ENCODE measurements around the gene SCGB3A2.

The SCGB3A2 gene

DNA sequence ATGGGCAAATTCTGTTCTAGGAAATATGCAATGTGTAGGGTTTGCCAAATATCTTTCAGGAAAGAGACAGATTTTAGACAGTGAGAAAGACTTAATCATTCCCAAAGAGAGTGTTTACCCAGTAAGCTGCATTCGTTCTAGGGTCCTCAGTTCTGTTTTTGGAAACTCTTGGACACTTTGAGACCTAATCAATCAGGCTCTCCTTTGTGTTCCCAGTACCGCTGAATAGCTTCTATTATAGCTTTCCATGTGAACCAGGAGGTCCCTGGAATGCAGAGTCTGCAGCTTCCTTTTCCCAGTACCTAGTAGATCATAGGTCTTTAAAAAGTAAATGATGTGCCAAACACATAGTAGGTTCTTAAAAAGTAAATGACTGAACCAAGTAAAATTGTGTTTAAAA is 35.6 kb upstream of the SCGB3A2 start:
- POLR2A ChIA-PET (ENCODE audit: low non-redundant PET): no interaction called here
- no peak overlapping the region for H3K27ac ChIP-seq
- CTCF ChIA-PET: interaction anchor here (0.6 to 1.6 kb wide), 4 partner anchors 15 to 453 kb away, joined by 3 to 7 read pairs (median 4); no protein-coding TSS in a partner anchor
- TF ChIP-seq, protein P1, sequence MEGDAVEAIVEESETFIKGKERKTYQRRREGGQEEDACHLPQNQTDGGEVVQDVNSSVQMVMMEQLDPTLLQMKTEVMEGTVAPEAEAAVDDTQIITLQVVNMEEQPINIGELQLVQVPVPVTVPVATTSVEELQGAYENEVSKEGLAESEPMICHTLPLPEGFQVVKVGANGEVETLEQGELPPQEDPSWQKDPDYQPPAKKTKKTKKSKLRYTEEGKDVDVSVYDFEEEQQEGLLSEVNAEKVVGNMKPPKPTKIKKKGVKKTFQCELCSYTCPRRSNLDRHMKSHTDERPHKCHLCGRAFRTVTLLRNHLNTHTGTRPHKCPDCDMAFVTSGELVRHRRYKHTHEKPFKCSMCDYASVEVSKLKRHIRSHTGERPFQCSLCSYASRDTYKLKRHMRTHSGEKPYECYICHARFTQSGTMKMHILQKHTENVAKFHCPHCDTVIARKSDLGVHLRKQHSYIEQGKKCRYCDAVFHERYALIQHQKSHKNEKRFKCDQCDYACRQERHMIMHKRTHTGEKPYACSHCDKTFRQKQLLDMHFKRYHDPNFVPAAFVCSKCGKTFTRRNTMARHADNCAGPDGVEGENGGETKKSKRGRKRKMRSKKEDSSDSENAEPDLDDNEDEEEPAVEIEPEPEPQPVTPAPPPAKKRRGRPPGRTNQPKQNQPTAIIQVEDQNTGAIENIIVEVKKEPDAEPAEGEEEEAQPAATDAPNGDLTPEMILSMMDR (conservative IDR thresholded peaks at IDR 0.05; ENCODE audit: low read depth): no peak
- DNase-seq (ENCODE audit: low spot score): no peak

DNA sequence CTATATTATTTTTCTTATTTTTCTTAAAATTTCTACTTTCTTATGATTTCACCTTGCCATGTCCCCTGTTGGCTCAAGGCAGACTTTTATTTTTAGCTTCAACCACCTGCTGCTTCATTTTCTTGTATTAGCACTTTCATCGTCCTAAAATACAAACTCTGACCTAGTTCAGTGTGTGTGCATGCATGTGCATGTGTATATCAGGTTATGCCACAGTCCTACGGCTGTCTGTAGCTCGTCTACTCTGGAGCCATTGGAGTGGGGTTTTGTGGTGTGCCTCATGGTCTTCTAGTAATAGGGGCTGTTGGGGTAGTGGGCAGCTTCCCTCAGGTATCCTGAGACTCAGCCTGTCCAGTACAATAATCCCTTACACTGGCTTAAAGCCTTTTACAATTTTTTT is 33.7 kb upstream of the SCGB3A2 start:
- no peak for DNase-seq (ENCODE audit: low spot score)
- no peak overlapping the region for H3K27ac ChIP-seq
- ChIA-PET CTCF (interaction anchor here (0.5 to 0.8 kb wide), 2 partner anchors 13 to 148 kb away, joined by 3 to 7 read pairs; no protein-coding TSS in a partner anchor), POLR2A (ENCODE audit: low non-redundant PET) (no interaction called here)
- TF ChIP-seq, protein P1 (conservative IDR thresholded peaks at IDR 0.05; ENCODE audit: low read depth): no peak

DNA sequence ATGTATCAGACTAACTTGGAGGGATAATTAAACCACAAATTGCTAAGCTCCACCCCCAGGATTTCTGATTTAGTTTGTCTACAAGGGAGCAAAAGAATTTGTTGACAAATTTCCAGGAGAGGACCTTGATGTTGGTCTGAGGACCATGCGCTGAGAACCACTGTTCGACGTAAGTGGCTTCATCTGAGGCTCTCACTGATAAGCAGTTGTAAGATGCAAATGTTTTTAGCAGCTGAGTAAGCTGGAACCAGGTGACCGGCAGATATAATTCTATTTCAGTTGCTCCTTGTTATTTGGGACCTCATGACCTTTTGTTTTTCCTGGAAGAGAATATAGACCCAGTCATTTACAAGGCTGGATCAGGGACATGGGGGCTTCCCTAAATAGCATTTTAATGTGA is 32.9 kb upstream of the SCGB3A2 start:
- POLR2A ChIA-PET (ENCODE audit: low non-redundant PET): no interaction called here
- H3K27ac ChIP-seq: no peak overlapping the region
- CTCF ChIA-PET: interaction anchor here (0.8 kb wide), 1 partner anchor 12 kb away, joined by 3 read pairs; no protein-coding TSS in a partner anchor
- no peak for DNase-seq (ENCODE audit: low spot score)
- TF ChIP-seq, protein P1 (conservative IDR thresholded peaks at IDR 0.05; ENCODE audit: low read depth): no peak

DNA sequence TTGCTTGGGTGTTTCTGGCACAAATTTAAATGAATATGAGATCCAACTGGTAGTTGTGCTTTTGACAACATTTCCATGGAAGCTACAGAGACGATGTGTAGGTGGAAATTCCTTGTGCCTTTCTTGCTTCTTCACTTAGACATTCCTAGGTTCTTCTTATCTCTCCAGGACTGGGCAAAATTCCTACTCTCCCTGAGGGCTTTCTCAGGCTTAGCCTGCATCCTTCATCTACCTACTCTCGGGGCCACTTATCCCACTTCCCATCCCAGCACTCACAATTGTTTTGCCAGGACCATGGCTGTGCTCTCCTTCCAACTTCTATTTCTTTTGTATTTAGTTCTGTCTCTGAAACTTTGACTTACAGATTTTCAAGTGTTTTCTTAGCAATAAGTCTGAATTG is 29.3 kb upstream of the SCGB3A2 start:
- ChIA-PET CTCF (interaction anchor here (1.1 kb wide), 1 partner anchor 86 kb away, joined by 3 read pairs; no protein-coding TSS in a partner anchor), POLR2A (ENCODE audit: low non-redundant PET) (no interaction called here)
- no peak for DNase-seq (ENCODE audit: low spot score)

DNA sequence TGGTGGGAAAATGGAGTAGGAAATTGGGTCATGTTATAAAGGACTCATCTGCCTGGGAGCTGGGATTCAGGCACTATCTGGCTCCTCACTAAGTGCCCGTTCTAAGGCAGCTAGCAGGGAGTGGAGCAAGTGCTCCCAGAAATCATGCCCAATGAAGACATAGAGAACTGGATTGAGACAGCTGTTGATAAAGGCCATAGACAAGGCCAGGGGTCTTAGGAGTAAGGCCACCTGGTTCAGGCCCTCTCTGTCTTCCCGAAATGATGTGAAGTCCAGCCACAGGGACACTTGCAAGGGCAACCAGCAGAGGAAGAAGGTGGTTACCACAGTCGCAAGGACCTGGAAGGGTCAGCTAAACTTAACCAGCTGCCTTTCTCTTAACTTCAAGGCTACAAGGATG is 26.9 kb upstream of the SCGB3A2 start:
- CTCF ChIA-PET: no interaction called here
- POLR2A ChIA-PET (ENCODE audit: low non-redundant PET): no interaction called here

More for the DNA sequence above, 29.3 kb upstream of the SCGB3A2 start:
- TF ChIP-seq, protein P1 (conservative IDR thresholded peaks at IDR 0.05; ENCODE audit: low read depth): no peak
- H3K27ac ChIP-seq: no peak overlapping the region

DNA sequence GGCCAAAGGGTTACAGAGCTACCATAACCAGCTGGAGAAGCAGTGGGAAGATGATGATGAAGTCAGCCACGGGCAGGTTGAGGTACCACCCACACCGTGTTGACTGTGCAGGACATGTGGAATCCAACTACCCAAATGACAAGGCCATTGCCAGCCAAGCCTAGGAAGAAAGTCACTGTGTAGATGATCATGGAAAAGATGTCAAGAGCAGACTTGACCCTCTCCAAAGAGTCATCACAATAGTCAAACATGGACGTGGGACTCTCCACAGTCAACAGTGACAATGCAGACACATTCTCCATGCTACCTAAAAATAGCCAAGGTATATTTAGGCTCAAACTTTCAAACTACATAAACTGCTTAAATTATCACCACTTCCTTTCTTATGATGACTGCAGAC is 26.1 kb upstream of the SCGB3A2 start:
- no peak overlapping the region for H3K27ac ChIP-seq
- CTCF ChIA-PET: no interaction called here
- POLR2A ChIA-PET (ENCODE audit: low non-redundant PET): no interaction called here
- TF ChIP-seq, protein P1 (conservative IDR thresholded peaks at IDR 0.05; ENCODE audit: low read depth): no peak
- DNase-seq (ENCODE audit: low spot score): no peak

More for the DNA sequence above, 26.9 kb upstream of the SCGB3A2 start:
- H3K27ac ChIP-seq: no peak overlapping the region
- TF ChIP-seq, protein P1 (conservative IDR thresholded peaks at IDR 0.05; ENCODE audit: low read depth): no peak
- no peak for DNase-seq (ENCODE audit: low spot score)
